Measurements from ENCODE around the gene PPM1H.

PPM1H gene

DNA sequence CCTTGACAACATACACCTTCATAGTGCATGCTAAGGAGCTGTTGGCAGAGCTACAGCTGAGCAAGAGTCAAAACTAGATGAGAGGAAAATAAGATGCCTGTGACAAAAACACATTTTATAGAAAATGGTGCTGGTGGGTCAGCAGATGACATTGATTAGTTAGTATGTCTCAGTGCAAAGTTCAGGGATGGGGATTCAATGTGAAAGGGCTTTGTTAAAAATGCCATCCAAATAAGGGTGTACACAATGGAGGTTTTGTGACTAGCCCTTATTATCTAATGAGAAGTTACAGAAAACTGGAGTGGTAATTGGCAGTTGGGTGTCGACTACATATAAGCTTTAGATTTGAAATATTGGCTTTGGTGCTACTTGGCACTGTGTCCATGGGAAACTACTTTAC lies 299.3 kb downstream of the PPM1H start:
- no peak for DNase-seq

DNA sequence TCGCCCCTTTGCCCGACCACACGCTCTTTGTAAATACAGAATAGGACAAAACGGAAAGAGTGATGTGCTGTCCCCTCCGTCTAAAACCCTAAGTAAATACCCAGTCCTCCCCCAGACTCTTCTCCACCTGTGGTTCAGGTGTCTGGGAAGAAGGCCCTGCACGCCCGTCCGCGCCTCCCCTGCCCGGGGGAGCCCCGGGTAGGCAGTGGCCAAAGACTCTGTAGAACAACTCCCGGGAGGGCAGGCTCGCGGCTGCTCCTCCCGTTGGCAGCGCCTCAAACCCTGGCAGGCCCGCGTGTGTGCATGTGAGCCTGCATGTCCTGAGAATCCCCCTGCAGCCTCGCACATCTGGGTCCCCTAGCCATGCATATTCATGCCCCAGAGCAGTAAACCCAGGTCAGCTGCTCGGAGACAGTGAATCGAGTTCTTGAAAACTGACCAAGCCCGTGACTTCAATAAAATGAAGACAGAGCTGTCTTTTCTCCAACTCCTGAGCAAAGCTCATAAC lies 302.5 kb downstream of the PPM1H start:
- DNase-seq: peak; percentile 19

DNA sequence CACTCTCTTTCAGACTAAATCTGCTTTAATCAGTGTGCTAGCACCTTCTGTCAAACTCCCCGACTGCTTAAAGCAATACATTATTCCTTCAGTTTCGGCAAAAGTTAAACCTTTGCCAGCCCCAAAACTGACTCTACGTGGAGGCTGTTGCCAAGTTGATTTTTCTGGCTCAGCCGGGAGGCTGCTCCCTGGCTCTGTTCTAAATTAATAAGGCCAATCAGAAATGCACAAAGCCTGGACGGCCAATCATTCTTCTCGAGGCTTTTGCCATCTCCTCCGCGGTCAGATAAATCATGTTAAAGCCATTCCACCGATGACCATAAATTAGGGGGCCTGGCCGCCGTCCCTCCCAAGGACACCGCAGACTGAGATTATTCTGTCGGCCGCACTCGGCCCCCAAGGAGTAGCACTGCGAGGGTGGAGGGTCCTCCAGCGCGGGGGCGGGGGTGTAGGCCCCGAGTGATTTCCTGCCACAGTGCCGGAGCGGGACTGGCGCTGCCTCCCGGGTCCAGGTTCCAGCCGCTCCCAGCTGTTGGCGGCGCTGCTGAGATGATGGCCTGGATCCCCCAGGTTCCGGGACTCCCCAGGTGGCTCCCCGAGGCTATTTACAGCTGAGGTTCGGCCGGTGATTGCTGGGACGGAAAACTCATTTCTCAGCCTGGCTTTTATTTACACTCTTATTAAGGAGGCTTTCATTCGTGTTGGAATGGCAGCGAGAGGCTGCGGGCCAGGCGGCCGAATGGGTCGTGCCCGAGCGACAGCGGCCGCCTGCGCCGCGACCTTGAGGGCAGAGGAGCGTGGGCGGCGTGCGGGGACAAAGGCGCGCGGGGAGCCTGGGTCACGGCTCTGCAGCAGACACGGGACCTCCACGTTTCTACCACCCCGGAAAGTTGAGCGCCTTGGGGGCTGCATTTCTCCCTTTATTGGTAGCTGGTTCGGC lies 303.2 kb downstream of the PPM1H start:
- DNase-seq: peak; percentile 75

DNA sequence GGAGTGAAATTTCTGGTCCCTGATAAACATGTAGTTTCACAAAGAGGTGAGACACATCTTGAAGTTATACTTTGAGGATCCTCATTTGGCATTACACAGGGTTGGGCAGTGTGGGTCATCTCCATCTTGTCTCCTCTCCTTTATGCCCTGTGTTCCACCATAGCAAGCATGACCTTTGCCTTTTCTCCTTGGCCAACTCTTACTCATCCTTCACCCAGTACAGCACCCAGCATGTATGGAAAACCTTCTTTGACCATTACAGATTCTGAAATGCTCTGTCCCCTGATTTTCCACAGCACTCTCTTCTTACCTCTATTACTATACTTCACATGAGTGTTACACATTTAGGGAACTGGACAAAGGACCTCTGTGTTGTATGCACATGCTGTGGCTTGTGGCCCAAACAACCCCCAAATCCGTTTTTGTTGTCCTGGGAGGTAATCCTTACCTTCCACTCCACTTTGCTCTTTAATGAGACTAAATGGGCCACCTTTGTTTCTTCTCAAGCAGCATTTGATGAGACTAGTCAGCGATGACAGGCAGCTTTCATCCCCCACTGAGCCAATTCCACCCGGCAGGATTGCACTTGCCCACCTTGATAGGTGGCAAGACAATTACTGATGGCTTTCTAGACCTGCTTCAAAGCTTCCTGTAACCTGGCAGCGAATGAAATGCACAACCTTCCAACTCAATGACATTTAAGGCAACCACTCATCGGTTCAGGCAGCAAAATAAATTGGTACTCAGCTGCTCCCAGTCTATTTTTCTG lies 304.8 kb downstream of the PPM1H start:
- peak; percentile 62 for DNase-seq

DNA sequence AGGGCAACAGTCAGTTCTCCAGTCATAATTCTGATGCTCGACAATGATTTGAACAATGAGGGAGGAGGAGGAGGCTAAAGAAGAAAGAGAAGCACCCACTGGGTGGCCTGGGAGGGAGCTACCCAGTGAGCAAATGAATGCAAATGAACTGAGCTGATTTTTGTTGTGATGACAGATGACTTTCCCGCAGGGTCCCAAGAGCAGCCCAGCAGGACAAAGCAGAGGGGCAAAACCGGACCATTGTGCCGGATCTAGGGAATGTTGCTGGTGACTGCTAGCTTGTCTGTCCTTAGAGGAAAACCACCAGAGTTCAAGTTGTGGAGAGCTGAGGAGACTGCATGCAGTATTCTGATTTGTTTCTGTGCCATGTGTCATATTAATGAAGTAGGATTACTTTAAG lies 305.5 kb downstream of the PPM1H start:
- DNase-seq: no peak

DNA sequence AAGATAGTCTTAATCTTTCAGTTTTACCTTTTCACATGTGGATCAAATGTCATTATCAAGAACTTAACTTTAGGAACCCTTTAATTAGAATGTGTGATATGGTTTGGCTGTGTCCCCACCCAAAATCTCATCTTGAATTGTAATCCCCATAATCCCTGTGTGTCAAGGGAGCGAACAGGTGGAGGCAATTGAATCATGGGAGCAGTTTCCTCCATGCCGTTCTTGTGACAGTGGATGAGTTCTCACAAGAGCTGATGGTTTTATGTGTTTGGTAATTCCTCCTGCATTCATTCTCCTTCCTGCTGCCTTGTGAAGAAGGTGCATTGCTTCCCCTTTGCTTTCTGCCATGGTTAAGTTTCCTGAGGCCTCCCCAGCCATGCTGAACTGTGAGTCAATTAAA lies 307.8 kb downstream of the PPM1H start:
- no peak for DNase-seq

DNA sequence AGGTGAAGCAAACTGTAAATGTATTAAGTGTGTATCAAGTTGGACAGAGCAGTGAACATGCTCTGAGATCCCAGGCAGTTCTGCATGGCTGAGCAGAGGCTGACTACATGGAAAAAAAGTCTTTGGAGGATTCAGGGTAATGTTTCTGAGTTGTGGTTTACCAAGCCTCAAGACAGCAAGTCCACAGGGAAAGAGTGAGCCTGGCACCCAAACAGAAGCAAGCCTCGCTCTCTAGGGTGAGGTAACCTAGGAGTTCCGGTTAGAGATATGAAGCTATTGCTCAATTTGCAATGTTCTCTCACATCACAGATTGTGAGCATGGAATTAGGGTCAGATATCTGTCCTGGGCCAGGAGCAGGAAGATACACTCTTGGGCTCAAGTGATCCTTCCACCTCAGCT lies 309.7 kb downstream of the PPM1H start:
- no peak for DNase-seq

DNA sequence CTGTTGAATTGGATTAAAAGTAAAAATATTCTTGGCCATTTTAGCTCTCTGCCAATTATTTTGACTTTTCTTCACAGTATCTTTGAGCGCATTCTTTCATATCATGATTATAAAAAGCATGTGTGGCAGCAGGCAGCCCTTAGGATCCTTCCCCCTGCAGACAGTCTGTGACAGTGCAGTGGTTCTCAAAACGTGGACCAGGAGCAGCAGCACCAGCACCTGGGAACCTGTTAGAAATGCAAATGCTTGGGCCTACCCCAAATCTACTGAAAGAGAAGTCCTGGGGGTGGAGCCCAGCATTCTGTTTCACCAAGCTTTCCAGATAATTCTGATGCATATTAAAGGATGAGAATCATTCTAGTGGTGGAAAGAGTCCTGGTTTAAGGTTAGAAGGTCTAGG lies 312.8 kb downstream of the PPM1H start:
- no peak for DNase-seq

DNA sequence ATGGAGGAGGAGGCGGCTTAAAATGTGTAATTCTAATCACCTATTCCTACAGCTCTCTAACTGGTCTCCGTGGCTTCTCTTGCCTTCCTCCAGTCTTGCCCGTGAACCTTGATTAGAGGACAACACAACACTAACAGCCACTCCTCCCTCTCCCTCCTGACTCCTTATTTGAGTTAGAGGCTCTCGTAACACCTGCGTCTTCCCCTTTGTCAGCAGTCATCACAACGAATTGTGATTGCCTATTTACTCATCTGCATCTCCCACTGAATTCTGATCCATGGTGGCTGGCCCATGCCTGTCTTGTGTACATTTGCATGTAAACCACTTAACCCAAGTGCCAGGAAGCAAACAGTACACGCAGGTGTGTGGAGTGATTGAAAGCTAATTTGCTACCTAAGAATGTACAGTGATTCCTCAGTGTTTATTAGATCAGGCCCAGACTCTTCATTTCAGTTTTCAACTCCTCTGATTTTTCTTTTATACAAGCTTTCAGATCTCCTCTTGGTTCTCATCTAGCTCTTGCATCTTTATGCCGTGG lies 313.8 kb downstream of the PPM1H start:
- peak; percentile 93 for DNase-seq

DNA sequence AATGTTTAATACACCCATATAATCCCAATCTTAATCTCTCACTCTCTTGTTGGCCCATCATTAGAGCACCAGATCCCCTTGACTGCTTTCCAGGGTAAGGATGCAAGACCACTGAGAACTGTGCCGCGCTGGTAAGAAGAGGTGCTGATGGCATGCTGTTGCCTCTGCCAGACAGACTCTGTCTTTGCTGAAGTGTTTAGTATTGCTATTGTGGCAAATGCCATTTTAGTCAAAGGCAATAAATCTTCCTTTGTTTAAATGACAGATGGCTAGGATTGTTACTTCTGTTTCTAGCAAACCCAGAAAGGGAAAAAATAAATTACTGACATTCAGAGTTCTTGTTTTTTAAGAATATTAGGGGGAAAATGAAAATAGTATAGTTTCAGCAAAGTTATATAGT lies 316.0 kb downstream of the PPM1H start:
- DNase-seq: no peak

DNA sequence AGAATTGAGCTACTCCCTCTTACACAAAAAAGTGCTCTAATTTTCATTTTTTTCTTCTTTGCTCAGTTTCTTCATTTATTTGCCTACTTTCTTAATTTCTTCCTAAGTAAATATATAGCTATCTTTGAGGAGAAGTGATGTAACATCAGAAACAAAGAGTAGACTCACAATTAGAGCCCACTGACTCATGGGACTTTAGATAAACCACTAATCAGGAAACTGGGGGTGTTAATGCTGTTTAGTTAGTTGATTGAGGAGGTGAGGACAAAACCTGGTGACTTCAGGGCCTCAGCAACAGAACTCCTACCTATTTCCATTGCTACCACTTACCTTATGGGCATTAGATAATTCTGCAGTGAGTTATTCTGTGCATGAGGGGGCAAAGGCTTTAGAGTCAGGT lies 316.6 kb downstream of the PPM1H start:
- no peak for DNase-seq

DNA sequence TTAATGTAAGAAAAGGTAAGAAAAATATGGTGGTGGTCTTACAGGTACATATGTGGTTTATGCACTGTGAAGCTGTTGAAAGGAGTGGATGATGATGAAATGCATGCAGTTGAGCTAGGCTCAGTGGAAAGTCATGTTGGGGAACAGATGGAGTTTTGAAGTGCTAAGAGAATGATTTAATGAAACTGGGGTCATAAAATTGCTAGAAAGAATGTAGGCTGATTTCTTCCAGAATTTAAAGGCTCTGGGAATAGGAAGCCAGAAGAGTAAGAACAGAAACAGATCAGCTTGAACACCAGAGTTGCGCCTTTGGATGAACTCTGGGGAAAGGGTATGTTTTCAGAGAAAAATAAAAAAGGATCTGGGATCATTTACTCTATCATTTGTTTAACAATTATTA lies 321.9 kb downstream of the PPM1H start:
- no peak for DNase-seq

DNA sequence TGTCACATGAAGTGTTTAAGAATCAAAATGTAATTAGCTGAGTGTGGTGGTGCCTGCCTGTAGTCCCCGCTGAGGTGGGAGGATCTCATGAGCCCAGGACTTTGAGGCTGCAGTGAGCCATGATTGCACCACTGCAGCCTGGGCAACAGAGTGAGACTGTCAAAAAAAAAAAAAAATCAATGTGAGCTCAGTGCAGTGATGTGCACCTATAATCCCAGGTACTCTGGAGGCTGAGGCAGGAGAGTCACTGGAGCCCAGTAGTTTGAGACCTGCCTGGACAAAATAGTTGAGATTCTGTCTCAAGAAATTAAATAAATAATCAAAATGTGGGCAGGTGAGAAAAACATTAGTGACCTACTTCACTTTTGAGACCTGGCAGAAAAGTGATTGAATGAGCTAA lies 328.3 kb downstream of the PPM1H start:
- DNase-seq: no peak

DNA sequence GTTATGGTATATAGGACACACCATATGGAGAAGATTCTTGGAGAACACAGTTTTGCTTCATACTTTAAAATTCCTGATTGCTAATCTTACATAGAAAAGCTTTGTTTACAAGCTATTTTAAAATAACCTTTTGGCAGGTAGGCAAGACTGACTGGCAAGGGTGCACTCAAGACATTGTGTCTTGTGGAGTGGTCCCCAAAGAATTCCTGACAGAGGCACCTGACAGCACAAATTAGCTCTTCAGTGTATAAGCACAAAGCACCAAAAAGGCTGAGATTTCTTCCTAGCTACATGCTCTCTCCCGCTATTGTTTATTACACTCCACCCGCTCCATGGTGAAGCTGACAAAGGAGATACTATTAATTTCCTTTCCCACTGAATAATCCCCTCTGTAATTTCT lies 329.0 kb downstream of the PPM1H start:
- DNase-seq: no peak

DNA sequence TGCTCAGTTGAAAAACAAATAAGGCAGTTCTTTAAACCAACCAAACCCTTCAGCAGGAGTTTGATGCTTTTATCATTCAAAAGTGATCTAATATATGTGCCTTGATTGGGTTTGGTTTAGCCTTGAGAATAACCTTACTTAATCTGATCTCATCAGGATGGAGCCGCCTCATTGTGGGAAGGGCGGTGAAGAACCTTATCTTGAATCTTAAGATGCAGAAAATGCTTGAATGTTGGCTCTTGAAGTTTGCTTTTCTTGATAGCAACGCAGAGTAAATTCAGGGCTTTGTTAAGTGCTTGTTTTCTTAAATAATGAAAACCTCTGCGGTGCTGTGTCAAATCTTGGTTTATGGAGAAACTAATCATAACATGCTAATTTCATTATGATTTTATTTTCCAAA lies 330.1 kb downstream of the PPM1H start:
- DNase-seq: no peak

DNA sequence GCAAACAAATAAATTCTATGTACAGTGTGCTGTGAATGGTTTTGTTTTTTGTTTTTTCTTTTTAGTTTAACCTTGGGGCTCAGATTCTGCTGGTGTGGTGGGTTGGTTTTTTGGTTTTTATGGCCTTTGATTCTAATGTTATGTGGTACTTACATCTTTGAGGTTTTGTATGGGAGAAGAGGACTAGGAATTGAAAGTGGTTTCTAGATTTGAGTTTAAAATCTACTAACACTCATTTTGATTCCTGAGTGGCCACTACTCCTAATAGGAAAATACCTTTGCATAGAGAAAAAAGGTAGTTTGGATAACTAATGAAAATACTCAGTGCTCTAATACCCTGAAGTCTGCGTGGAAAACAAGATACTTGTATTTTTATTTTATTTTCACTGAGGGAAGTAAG lies 330.6 kb downstream of the PPM1H start:
- DNase-seq: no peak

DNA sequence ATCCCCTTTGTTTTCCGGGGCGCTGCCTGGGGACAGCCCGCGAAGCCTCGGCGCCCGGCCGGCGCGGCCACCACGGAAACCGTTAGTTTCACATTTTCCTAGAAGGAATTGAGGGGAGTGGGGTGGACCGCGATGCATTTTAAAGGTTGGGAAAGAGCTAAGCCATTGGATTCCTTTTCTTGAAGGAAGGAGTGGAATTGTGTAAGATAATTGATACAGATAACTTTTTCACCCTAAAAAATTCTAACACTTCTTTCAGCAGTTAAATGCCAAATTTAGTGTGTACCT lies 331.2 kb downstream of the PPM1H start:
- no peak for DNase-seq

DNA sequence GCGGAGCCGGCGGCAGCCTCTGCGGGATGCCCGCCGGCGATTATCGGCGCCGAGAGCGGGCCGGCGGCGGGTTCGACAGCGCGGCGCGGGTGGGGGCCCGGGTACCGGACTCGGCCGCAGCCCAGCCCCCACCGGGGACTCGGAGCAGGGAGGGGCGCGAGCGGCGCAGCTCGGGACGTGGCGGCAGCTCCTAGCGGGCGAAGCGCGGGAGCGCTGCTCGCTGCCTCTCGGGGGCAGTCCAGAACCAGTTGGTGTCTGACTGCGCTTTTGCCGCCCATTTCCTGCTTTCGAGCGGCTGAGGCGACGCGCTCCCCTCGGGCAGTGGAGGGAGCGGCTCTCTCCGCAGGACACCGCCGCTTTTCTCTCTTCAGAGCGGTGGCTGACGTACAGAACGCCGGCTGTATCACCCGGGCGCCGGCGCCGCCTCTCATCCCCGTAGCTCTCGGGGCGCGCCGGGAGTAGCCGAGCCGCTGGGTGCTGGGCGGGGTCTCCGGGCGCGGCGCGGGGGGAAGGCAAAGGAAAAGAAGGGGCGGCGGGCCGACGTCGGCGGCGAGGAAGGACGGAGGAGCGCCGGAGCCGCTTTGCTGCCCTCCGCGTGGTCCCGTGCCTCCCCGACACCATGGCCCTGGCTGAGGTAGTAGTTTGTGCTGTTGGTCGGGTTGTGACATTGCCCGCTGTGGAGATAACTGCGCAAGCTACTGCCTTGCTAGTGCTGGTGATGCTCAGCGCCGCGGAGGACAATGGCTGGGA lies 331.7 kb downstream of the PPM1H start:
- peak; percentile 79 for DNase-seq

DNA sequence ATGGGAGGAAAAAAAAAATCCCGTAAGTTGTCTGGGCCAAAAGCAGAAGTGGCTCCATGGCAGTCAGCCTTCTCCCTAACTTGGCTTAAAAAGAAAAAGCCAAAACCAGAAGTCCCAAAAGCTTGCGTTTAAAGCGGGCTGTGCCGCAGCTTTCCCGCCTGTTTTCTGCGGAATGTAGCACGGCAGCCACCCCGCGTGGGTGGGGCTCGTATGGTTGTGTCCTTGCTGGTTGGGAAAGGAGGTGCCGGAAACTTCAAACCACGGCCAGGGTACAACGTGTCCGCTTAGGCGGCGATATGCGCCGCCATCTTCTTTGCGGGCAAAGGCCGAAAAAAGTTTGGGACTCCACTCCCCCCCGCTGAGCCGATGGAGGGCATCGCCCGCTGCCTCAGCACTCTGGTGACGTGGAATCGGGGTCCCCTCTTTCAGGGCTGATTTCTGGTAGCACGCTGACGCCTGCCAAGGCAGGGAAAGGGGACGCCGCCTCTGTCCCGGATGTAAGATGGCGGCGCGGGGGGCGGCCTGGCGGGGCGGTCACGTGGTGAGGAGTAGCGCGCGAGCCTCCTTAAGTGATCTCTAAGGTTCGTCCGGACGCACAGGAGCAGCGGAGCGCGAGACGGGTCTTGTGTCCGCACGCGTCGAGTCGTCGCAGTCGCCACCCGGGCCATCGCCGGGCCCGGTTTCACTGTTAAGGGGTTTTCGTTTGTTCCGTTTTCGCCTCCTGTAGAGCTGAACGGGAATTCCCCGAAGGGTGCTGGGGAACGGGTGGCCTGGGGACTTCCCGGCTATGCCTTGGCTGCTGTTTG lies 332.5 kb downstream of the PPM1H start:
- DNase-seq: peak; percentile 88

DNA sequence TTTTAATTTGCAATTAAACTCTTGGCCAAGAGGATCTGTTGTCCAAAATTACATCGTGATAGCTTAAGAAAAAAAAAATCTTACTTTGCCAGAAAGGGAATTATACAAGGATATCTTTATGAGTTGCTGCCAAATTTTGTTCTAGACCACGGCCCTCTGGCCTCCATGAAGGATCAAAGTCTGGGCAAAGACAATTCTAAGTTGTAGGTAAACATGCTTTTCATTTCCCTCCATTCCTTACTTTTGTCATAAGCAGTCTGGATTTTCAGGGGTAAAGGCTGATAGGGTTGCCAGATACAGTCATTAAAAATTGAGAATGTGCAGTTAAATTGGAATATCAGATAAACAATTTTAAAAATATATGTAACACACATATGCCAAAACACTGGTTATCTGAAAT lies 333.2 kb downstream of the PPM1H start:
- no peak for DNase-seq

DNA sequence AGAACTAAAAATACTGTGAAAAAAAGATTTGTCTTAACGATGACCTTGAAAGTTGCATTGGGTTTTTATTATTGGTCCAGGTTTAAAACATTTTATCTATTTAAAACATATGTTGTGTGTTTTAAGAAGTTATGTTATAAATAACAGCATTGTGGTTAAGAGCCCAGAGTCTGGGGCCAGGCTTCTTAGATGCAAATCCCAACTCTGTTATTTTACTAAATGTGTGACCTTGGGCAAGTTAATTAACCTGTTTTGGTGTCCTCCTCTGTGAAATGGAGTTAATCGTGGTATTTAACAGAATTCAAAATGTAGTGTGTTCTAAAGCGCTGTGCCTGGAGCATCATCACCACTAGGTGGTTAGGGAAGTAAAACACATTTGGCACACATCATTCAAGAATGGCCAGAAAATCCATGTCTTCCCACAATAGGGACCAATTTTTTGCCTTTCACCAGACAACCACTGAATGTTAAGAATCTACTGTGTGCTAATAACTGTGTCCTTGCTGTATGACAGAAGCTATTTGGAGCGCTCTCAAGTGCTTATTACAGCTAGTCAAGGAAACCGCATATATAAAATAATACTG lies 335.0 kb downstream of the PPM1H start:
- no peak for DNase-seq

DNA sequence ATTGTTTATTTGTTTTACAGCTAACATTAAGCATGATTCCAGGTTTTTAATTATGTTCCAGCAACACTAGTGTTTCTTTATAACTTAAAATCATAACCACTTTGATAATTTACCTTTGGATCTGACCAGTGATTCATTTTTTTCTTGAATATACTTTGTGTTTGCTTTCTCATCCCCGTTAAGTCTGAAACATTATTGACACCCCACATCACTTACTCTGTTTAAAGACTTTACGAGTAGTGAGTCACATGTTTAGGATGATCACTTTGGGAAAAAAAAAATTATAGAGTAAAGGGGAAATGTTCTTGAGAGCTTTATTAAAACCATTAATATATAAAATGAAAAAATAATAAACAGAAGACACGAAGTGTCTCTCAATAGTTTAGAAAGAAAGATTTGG lies 336.1 kb downstream of the PPM1H start:
- DNase-seq: no peak

Data from NCI-H748 treated with DMSO at 0.1 percent for 48 hours (cell line).